Measurements from ENCODE around the gene HMGXB3. TPM values are rescaled to one million over a fixed set of nuclear protein-coding genes. Genes with fewer than 3 reads are reported as not detected.

Gene HMGXB3
- total and polyA plus RNA-seq, 2 of the 13 experiments (the other 11 are each of a cell fraction or from before 2014, with no cell fraction given), result 18.8 to 23.8 TPM

DNA sequence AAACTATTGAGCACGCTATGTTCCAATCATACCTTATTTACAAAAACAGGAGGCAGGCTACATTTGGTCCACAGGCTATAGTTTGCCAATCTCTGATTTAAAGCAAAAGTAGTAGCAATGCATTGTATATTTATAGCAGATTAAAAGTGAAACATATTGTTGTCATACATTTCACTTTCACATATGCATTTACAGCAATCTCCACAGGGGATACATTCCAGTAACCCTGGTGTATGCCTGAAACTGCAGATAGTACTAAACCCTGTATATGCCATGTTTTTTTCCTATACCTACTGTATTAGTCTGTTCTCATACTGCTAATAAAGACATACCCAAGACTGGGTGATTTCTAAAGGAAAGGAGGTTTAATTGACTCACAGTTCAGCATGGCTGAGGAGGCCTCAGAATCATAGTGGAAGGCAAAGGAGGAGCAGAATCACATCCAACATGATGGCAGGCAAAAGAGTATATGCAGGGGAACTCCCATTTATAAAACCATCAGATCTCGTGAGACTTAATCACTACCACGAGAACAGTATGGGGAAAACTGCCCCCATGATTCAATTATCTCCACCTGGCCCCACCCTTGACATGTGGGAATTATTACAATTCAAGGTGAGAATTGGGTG, 91.7 kb downstream of the HMGXB3 start (continued):
- TF ChIP-seq ZNF431 (CRISPR knock-in tag; IDR thresholded peaks at IDR 0.05; ENCODE audit: borderline replicate concordance, low read depth) (no peak), TCF7L2 (IDR thresholded peaks at IDR 0.05; ENCODE audit: low read depth, low read length) (no peak), PCBP2 (optimal IDR thresholded peaks at IDR 0.05; ENCODE audit: low read depth, low read length, poor library complexity, severe bottlenecking) (no peak), DPF2 (CRISPR knock-in tag; IDR thresholded peaks at IDR 0.05; ENCODE audit: borderline replicate concordance, low read depth) (no peak), ZNF569 (CRISPR knock-in tag; IDR thresholded peaks at IDR 0.05; ENCODE audit: borderline replicate concordance) (no peak), HNRNPH1 (optimal IDR thresholded peaks at IDR 0.05; ENCODE audit: low read depth, low read length) (no peak), BCL6 (CRISPR knock-in tag; IDR thresholded peaks at IDR 0.05) (no peak), ZNF260 (CRISPR knock-in tag; IDR thresholded peaks at IDR 0.05; ENCODE audit: borderline replicate concordance, low read depth) (no peak), ZSCAN12 (CRISPR knock-in tag; IDR thresholded peaks at IDR 0.05) (no peak)
- TF ChIP-seq, protein P1, sequence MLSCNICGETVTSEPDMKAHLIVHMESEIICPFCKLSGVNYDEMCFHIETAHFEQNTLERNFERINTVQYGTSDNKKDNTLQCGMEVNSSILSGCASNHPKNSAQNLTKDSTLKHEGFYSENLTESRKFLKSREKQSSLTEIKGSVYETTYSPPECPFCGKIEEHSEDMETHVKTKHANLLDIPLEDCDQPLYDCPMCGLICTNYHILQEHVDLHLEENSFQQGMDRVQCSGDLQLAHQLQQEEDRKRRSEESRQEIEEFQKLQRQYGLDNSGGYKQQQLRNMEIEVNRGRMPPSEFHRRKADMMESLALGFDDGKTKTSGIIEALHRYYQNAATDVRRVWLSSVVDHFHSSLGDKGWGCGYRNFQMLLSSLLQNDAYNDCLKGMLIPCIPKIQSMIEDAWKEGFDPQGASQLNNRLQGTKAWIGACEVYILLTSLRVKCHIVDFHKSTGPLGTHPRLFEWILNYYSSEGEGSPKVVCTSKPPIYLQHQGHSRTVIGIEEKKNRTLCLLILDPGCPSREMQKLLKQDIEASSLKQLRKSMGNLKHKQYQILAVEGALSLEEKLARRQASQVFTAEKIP (CRISPR knock-in tag; IDR thresholded peaks at IDR 0.05; ENCODE audit: borderline replicate concordance), result no peak
- TF ChIP-seq, protein P2, sequence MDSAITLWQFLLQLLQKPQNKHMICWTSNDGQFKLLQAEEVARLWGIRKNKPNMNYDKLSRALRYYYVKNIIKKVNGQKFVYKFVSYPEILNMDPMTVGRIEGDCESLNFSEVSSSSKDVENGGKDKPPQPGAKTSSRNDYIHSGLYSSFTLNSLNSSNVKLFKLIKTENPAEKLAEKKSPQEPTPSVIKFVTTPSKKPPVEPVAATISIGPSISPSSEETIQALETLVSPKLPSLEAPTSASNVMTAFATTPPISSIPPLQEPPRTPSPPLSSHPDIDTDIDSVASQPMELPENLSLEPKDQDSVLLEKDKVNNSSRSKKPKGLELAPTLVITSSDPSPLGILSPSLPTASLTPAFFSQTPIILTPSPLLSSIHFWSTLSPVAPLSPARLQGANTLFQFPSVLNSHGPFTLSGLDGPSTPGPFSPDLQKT (CRISPR knock-in tag; IDR thresholded peaks at IDR 0.05; ENCODE audit: borderline replicate concordance), result no peak
